ENCODE results near the gene POP7.
A peak's percentile ranks its signal among the peaks of the same experiment; 100 is the strongest.
"Not testable (repeated sequence)": the region's sequence is repeated elsewhere in the genome, so short reads cannot be mapped to it uniquely, and the experiment has no call there.

Gene POP7

GRCh38 chr7:100705753-100706671 is at the start of gene POP7:
POP7 (plus strand) TSS chr7:100706121; CDS start chr7:100706831, 710 bp downstream.
- Histone ChIP-seq H3K4me3 (ENCODE audit: severe bottlenecking) (peak within 1 kb of the TSS; percentile 94), H3K9me3 (ENCODE audit: severe bottlenecking) (no peaks in the 10 kb centered on the region), H3K27ac (ENCODE audit: poor library complexity, severe bottlenecking) (peak within 1 kb of the TSS; percentile 59), H3K36me3 (ENCODE audit: low read depth) (peaks cover 12% of the 10 kb centered on the region), H3K27me3 (ENCODE audit: insufficient read depth, poor library complexity, severe bottlenecking) (no peaks in the 10 kb centered on the region), H3K4me1 (ENCODE audit: insufficient read depth, poor library complexity, severe bottlenecking) (no peaks in the 10 kb centered on the region)
- TF ChIP-seq CTCF (IDR thresholded peaks at IDR 0.05; ENCODE audit: poor library complexity, severe bottlenecking): no peak
- peak; percentile 95 for ATAC-seq (ENCODE audit: low read depth)
- peak; percentile 99 for DNase-seq (ENCODE audit: low spot score)

- not testable (repeated sequence) for H3K4me3 ChIP-seq (ENCODE audit: severe bottlenecking); ATAC-seq (ENCODE audit: low read depth); DNase-seq (ENCODE audit: low spot score); H3K9me3 ChIP-seq (ENCODE audit: severe bottlenecking); H3K4me1 ChIP-seq (ENCODE audit: insufficient read depth, poor library complexity, severe bottlenecking); H3K36me3 ChIP-seq (ENCODE audit: low read depth); H3K27me3 ChIP-seq (ENCODE audit: insufficient read depth, poor library complexity, severe bottlenecking); H3K27ac ChIP-seq (ENCODE audit: poor library complexity, severe bottlenecking)
Measured at GRCh38 chr7:100662194-100662776, 43.6 kb upstream of the POP7 start.

GRCh38 chr7:100665168-100665726 is 40.7 kb upstream of the POP7 start:
- no peaks in the 10 kb centered on the region for H3K9me3 ChIP-seq (ENCODE audit: severe bottlenecking)
- no peak for ATAC-seq (ENCODE audit: low read depth)
- no peak for TF ChIP-seq CTCF (IDR thresholded peaks at IDR 0.05; ENCODE audit: poor library complexity, severe bottlenecking)

GRCh38 chr7:100667331-100668068 is 38.4 kb upstream of the POP7 start:
- no peak overlapping the region for H3K4me3 ChIP-seq (ENCODE audit: severe bottlenecking)
- DNase-seq (ENCODE audit: low spot score) (no peak), ATAC-seq (ENCODE audit: low read depth) (no peak)
- no peaks in the 10 kb centered on the region for H3K27me3 ChIP-seq (ENCODE audit: insufficient read depth, poor library complexity, severe bottlenecking)
- TF ChIP-seq CTCF (IDR thresholded peaks at IDR 0.05; ENCODE audit: poor library complexity, severe bottlenecking): no peak
- no peaks in the 10 kb centered on the region for H3K36me3 ChIP-seq (ENCODE audit: low read depth)
- H3K27ac ChIP-seq (ENCODE audit: poor library complexity, severe bottlenecking): no peak overlapping the region
- no peaks in the 10 kb centered on the region for H3K4me1 ChIP-seq (ENCODE audit: insufficient read depth, poor library complexity, severe bottlenecking)
- no peaks in the 10 kb centered on the region for H3K9me3 ChIP-seq (ENCODE audit: severe bottlenecking)

More at GRCh38 chr7:100665168-100665726, 40.7 kb upstream of the POP7 start:
- Histone ChIP-seq H3K4me1 (ENCODE audit: insufficient read depth, poor library complexity, severe bottlenecking) (no peaks in the 10 kb centered on the region), H3K27me3 (ENCODE audit: insufficient read depth, poor library complexity, severe bottlenecking) (no peaks in the 10 kb centered on the region), H3K4me3 (ENCODE audit: severe bottlenecking) (no peak overlapping the region), H3K27ac (ENCODE audit: poor library complexity, severe bottlenecking) (no peak overlapping the region), H3K36me3 (ENCODE audit: low read depth) (no peaks in the 10 kb centered on the region)
- DNase-seq (ENCODE audit: low spot score): no peak

- H3K4me1 ChIP-seq (ENCODE audit: insufficient read depth, poor library complexity, severe bottlenecking): no peaks in the 10 kb centered on the region
- no peaks in the 10 kb centered on the region for H3K27me3 ChIP-seq (ENCODE audit: insufficient read depth, poor library complexity, severe bottlenecking)
- H3K27ac ChIP-seq (ENCODE audit: poor library complexity, severe bottlenecking): no peak overlapping the region
- no peaks in the 10 kb centered on the region for H3K36me3 ChIP-seq (ENCODE audit: low read depth)
- H3K4me3 ChIP-seq (ENCODE audit: severe bottlenecking): no peak overlapping the region
- H3K9me3 ChIP-seq (ENCODE audit: severe bottlenecking): no peaks in the 10 kb centered on the region
- no peak for ATAC-seq (ENCODE audit: low read depth)
- no peak for DNase-seq (ENCODE audit: low spot score)
- no peak for TF ChIP-seq CTCF (IDR thresholded peaks at IDR 0.05; ENCODE audit: poor library complexity, severe bottlenecking)
Measured at GRCh38 chr7:100668069-100668449, 37.9 kb upstream of the POP7 start.

- H3K27me3 ChIP-seq (ENCODE audit: insufficient read depth, poor library complexity, severe bottlenecking); H3K4me3 ChIP-seq (ENCODE audit: severe bottlenecking); H3K36me3 ChIP-seq (ENCODE audit: low read depth); ATAC-seq (ENCODE audit: low read depth); H3K4me1 ChIP-seq (ENCODE audit: insufficient read depth, poor library complexity, severe bottlenecking); H3K9me3 ChIP-seq (ENCODE audit: severe bottlenecking); H3K27ac ChIP-seq (ENCODE audit: poor library complexity, severe bottlenecking); DNase-seq (ENCODE audit: low spot score): not testable (repeated sequence)
Measured at GRCh38 chr7:100669106-100669505, 36.8 kb upstream of the POP7 start.
